HepG2 (cell line): ENCODE results near the gene NPAS2. TPM values are rescaled to one million over a fixed set of nuclear protein-coding genes. Genes with fewer than 3 reads are reported as not detected.

Source experiments
- ATF1 ChIP-seq: IDR thresholded peaks from 2 replicates; pipeline ENCODE4 v1.6.1; 2016; ENCODE audit warnings: mild to moderate bottlenecking, control low read depth
- ATF7-NPFF ChIP-seq: sonication (generic); formaldehyde crosslinking; IDR thresholded peaks from 2 replicates; pipeline ENCODE4 v1.8.1; 2023; ENCODE audit warnings: mild to moderate bottlenecking, low read depth, missing genetic modification reagents, moderate library complexity
- ESRRA ChIP-seq: sonication (generic); formaldehyde crosslinking; IDR thresholded peaks from 2 replicates; pipeline ENCODE4 v1.5.1; 2020; ENCODE audit warnings: mild to moderate bottlenecking, low read depth, missing genetic modification reagents
- FOSL2 ChIP-seq: sonication (generic); formaldehyde crosslinking; IDR thresholded peaks from 2 replicates; pipeline ENCODE4 v1.4.0; 2020; ENCODE audit warnings: missing genetic modification reagents
- GZF1 ChIP-seq: sonication (generic); formaldehyde crosslinking; IDR thresholded peaks from 2 replicates; pipeline ENCODE4 v1.5.1; 2020; ENCODE audit warnings: mild to moderate bottlenecking, missing genetic modification reagents
- MYC ChIP-seq: sonication (generic); formaldehyde crosslinking; IDR thresholded peaks from 2 replicates; pipeline ENCODE4 v1.9.0; 2021; ENCODE audit warnings: missing genetic modification reagents, borderline replicate concordance
- NR0B2 ChIP-seq: sonication (generic); formaldehyde crosslinking; IDR thresholded peaks from 2 replicates; pipeline ENCODE4 v1.4.0; 2020; ENCODE audit warnings: mild to moderate bottlenecking, missing genetic modification reagents
- NR2C2 ChIP-seq: sonication (generic); formaldehyde crosslinking; IDR thresholded peaks from 2 replicates; pipeline ENCODE4 v1.4.0; 2020; ENCODE audit warnings: missing genetic modification reagents, mild to moderate bottlenecking, moderate library complexity, borderline replicate concordance
- PCBP2 ChIP-seq: fragments of 200-400 bp; formaldehyde crosslinking; optimal IDR thresholded peaks from 2 replicates; pipeline ENCODE3; 2018; ENCODE audit warnings: low read length, low read depth; ENCODE audit not compliant: poor library complexity, severe bottlenecking
- SIX1 ChIP-seq: sonication (generic); formaldehyde crosslinking; IDR thresholded peaks from 2 replicates; pipeline ENCODE4 v1.4.0; 2020; ENCODE audit warnings: missing genetic modification reagents, borderline replicate concordance
- SMAD1 ChIP-seq: sonication (generic); formaldehyde crosslinking; IDR thresholded peaks from 2 replicates; pipeline ENCODE4 v1.4.0; 2020; ENCODE audit warnings: missing genetic modification reagents, low read depth, mild to moderate bottlenecking, borderline replicate concordance
- SNAPC2 ChIP-seq: sonication (generic); formaldehyde crosslinking; IDR thresholded peaks from 2 replicates; pipeline ENCODE4 v1.8.1; 2022; ENCODE audit warnings: mild to moderate bottlenecking, missing genetic modification reagents
- TRIM24 ChIP-seq: sonication (generic); formaldehyde crosslinking; IDR thresholded peaks from 2 replicates; pipeline ENCODE4 v1.8.0; 2022; ENCODE audit warnings: mild to moderate bottlenecking, missing genetic modification reagents
- ZBTB21 ChIP-seq: sonication (generic); formaldehyde crosslinking; IDR thresholded peaks from 2 replicates; pipeline ENCODE4 v1.4.0; 2020; ENCODE audit warnings: missing genetic modification reagents
- ZFP36L1 ChIP-seq: sonication (generic); formaldehyde crosslinking; IDR thresholded peaks from 2 replicates; pipeline ENCODE4 v1.8.0; 2022; ENCODE audit warnings: mild to moderate bottlenecking, missing genetic modification reagents, moderate library complexity
- ZNF205 ChIP-seq: IDR thresholded peaks from 2 replicates; pipeline ENCODE4 v1.6.1; 2018; ENCODE audit warnings: missing biosample characterization, missing genetic modification reagents
- ZNF256 ChIP-seq: sonication (generic); formaldehyde crosslinking; conservative IDR thresholded peaks from 2 replicates; pipeline ENCODE4 v1.4.0; 2020; ENCODE audit warnings: missing genetic modification reagents
- ZNF407 ChIP-seq: sonication (generic); formaldehyde crosslinking; IDR thresholded peaks from one replicate; pipeline ENCODE4 v1.5.1; 2020; ENCODE audit warnings: mild to moderate bottlenecking, missing genetic modification reagents; ENCODE audit errors: not compliant biosample characterization
- polyA plus RNA-seq, 8 experiments: library from polyadenylated mRNA; depleted of rRNA in 3 of 8; stranded (reverse) in 7 of 8; unstranded in 1 of 8; fragments of >200 nt; fragmentation: Illumina TruSeq in 4 of 8; extraction: Trizol in 4 of 8; gene quantifications; 2 replicates each; pipeline versions ENCODE4 v1.2.1 to v1.2.3, GENCODE V29; 2011 to 2016; ENCODE audit warnings: low read depth in 4 of 8, missing spikeins in 1 of 8, mixed read lengths in 1 of 8; ENCODE audit not compliant: insufficient read depth in 1 of 8
- total RNA-seq, 5 experiments: library from RNA; depleted of rRNA; stranded (reverse); fragments of >200 nt; fragmentation: Illumina TruSeq; extraction: Trizol; gene quantifications; 2 replicates each; pipeline ENCODE4 v1.2.3, GENCODE V29; 2016; ENCODE audit warnings: low read depth in 1 of 5
- TF ChIP-seq, protein P1 (sequence below): sonication (generic); formaldehyde crosslinking; IDR thresholded peaks from 2 replicates; pipeline ENCODE4 v1.8.0; 2022; ENCODE audit warnings: missing genetic modification reagents, mild to moderate bottlenecking, borderline replicate concordance

Gene NPAS2
- total and polyA plus RNA-seq, 2 of the 13 experiments (the other 11 are each of a cell fraction or from before 2014, with no cell fraction given), result 14.8 to 37.5 TPM

GRCh38 chr2:101001691-101002561 lies 182.0 kb downstream of the NPAS2 start, which contains the start of gene RPL31 (continued):
- TF ChIP-seq ZNF407 (CRISPR knock-in tag) (peak; percentile 98), MYC (CRISPR knock-in tag) (peak; percentile 98), ZBTB21 (CRISPR knock-in tag) (peak; percentile 88), ZNF205 (peak; percentile 92; the same call in 1 of the 2 replicates), NR2C2 (peak; percentile 100), NR0B2 (peak; percentile 99), TRIM24 (CRISPR knock-in tag) (no peak), SNAPC2 (CRISPR knock-in tag) (peak; percentile 96), ATF1 (peak; percentile 93), FOSL2 (peak; percentile 67), SMAD1 (peak; percentile 99), ESRRA (CRISPR knock-in tag) (peak; percentile 71; the same call in 1 of the 2 replicates), GZF1 (peak; percentile 84), SIX1 (CRISPR knock-in tag) (peak; percentile 41; the same call in 1 of the 2 replicates), PCBP2 (no peak), ZNF256 (CRISPR knock-in tag) (peak; percentile 90), ATF7-NPFF (CRISPR knock-in tag) (peak; percentile 99), ZFP36L1 (CRISPR knock-in tag) (peak; percentile 99)
- TF ChIP-seq, protein P1, sequence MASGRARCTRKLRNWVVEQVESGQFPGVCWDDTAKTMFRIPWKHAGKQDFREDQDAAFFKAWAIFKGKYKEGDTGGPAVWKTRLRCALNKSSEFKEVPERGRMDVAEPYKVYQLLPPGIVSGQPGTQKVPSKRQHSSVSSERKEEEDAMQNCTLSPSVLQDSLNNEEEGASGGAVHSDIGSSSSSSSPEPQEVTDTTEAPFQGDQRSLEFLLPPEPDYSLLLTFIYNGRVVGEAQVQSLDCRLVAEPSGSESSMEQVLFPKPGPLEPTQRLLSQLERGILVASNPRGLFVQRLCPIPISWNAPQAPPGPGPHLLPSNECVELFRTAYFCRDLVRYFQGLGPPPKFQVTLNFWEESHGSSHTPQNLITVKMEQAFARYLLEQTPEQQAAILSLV (CRISPR knock-in tag), result peak; percentile 99
